Caco-2 (cell line): ENCODE data around the gene CEL. TPM values are rescaled to one million over a fixed set of nuclear protein-coding genes. Genes with fewer than 3 reads are reported as not detected.

Experiments used
- BruUV-seq: library from RNA; stranded (reverse); fragments of 400-500 nt; replicated peaks from 2 replicates; lab custom pipeline; 2021; lab: Mats Ljungman, UMichigan
- CTCF ChIA-PET: fragments of 300-600 bp; sonication (Branson Sonifier 250); formaldehyde crosslinking; loops from one replicate; lab custom pipeline; 2022; ENCODE audit warnings: antibody characterized with exemption; lab: Charles Lee
- POLR2A ChIA-PET: fragments of 300-600 bp; sonication (Branson Sonifier 250); formaldehyde crosslinking; loops from one replicate; lab custom pipeline; 2022; ENCODE audit warnings: antibody characterized with exemption; lab: Charles Lee
- DNase-seq, 2 experiments: peaks; one replicate each; pipeline versions ENCODE4 v3.0.0 to v3.0.0-alpha.2; 2020 to 2022
- H3K27me3 ChIP-seq: replicated peaks from 2 replicates; pipeline ENCODE4 v1.6.0; 2011; ENCODE audit warnings: low read length; ENCODE audit not compliant: control insufficient read depth, insufficient read depth
- H3K36me3 ChIP-seq: 2 replicates; pipeline ENCODE4 v1.5.1; 2011; ENCODE audit warnings: low read length; ENCODE audit not compliant: control insufficient read depth, insufficient read depth
- H3K4me1 ChIP-seq: fragments of 250-450 bp; sonication (Bioruptor Pico); 2 replicates; pipeline ENCODE4 v1.5.1; 2020; ENCODE audit warnings: mild to moderate bottlenecking
- H3K4me3 ChIP-seq: 2 replicates; pipeline ENCODE4 v1.5.1; 2011; ENCODE audit warnings: low read depth, mild to moderate bottlenecking, control low read depth, low read length
- H3K9me3 ChIP-seq: fragments of 250-450 bp; sonication (Bioruptor Pico); 2 replicates; pipeline ENCODE4 v1.5.1; 2020; ENCODE audit warnings: mild to moderate bottlenecking, moderate library complexity
- H3K27ac Mint-ChIP-seq: one replicate; pipeline ENCODE4 v1.8.0; 2022; ENCODE audit warnings: mixed read lengths; ENCODE audit not compliant: unreplicated experiment
- H3K27me3 Mint-ChIP-seq: one replicate; pipeline ENCODE4 v1.8.0; 2022; ENCODE audit warnings: mixed read lengths; ENCODE audit not compliant: insufficient read depth, unreplicated experiment
- H3K36me3 Mint-ChIP-seq: one replicate; pipeline ENCODE4 v1.8.0; 2022; ENCODE audit warnings: mild to moderate bottlenecking, mixed read lengths; ENCODE audit not compliant: insufficient read depth, unreplicated experiment
- H3K4me1 Mint-ChIP-seq: one replicate; pipeline ENCODE4 v1.8.0; 2022; ENCODE audit warnings: low read depth, mixed read lengths; ENCODE audit not compliant: unreplicated experiment
- H3K4me3 Mint-ChIP-seq: one replicate; pipeline ENCODE4 v1.8.0; 2022; ENCODE audit warnings: mild to moderate bottlenecking, moderate library complexity, mixed read lengths; ENCODE audit not compliant: unreplicated experiment
- H3K9me3 Mint-ChIP-seq: one replicate; pipeline ENCODE4 v1.8.0; 2022; ENCODE audit warnings: mixed read lengths; ENCODE audit not compliant: unreplicated experiment
- CTCF ChIP-seq, 2 experiments: fragments of 200-600 bp in 1 of 2; IDR thresholded peaks; 1 replicate in 1 of 2; 2 replicates in 1 of 2; pipeline versions ENCODE4 v1.5.1 to v1.8.0; 2011 to 2022; ENCODE audit warnings: antibody characterized with exemption in 1 of 2, control low read depth in 1 of 2, inconsistent platforms in 1 of 2, low read depth in 1 of 2, low read length in 1 of 2, mild to moderate bottlenecking in 1 of 2, moderate library complexity in 1 of 2; ENCODE audit not compliant: insufficient read depth in 1 of 2, severe bottlenecking in 1 of 2, unreplicated experiment in 1 of 2
- intact Hi-C: fragments of 100-400 bp; cut with micrococcal nuclease; formaldehyde crosslinking; loops from one replicate; pipeline ENCODE4 v1.10.0; 2022; ENCODE audit not compliant: unreplicated experiment
- total RNA-seq: library from RNA; stranded (reverse); gene quantifications from 2 replicates; pipeline ENCODE4 v1.2.3, GENCODE V29; 2022

The CEL gene
- total RNA-seq, 1 experiment from 2014 or later: 2.0 TPM

GRCh38 chr9:133065070-133065388, 3.2 kb downstream of the CEL start:
- no peaks in the 10 kb centered on the region for H3K27me3 Mint-ChIP-seq
- no TSS peak for BruUV-seq
- POLR2A ChIA-PET: no interaction called here

GRCh38 chr9:133066181-133066983, 4.6 kb downstream of the CEL start:
- Mint-ChIP-seq H3K27me3 (no peaks in the 10 kb centered on the region), H3K27ac (no peak overlapping the region), H3K36me3 (peaks cover 11% of the 10 kb centered on the region), H3K4me1 (peaks cover under 1% of the 10 kb centered on the region), H3K9me3 (no peaks in the 10 kb centered on the region), H3K4me3 (no peak overlapping the region)
- TF ChIP-seq CTCF (IDR thresholded peaks at IDR 0.05; ENCODE audit: insufficient read depth in 1 of 2, low read depth in 1 of 2, low read length in 1 of 2, severe bottlenecking in 1 of 2, unreplicated experiment in 1 of 2): no peak
- intact Hi-C loops: no loop called here
- Histone ChIP-seq H3K4me1 (peaks cover 2% of the 10 kb centered on the region; the same call in 1 of the 2 replicates), H3K9me3 (no peaks in the 10 kb centered on the region), H3K36me3 (no peaks in the 10 kb centered on the region), H3K27me3 (no peaks in the 10 kb centered on the region), H3K4me3 (no peak overlapping the region)
- no peak for DNase-seq
- POLR2A ChIA-PET: no interaction called here
- BruUV-seq: no TSS peak
- CTCF ChIA-PET: no interaction called here

More at GRCh38 chr9:133065070-133065388, 3.2 kb downstream of the CEL start:
- no peak for DNase-seq
- H3K36me3 Mint-ChIP-seq: peaks cover 16% of the 10 kb centered on the region
- H3K4me1 ChIP-seq: peaks cover 9% of the 10 kb centered on the region; the same call in 1 of the 2 replicates
- no peaks in the 10 kb centered on the region for H3K27me3 ChIP-seq
- no peaks in the 10 kb centered on the region for H3K9me3 ChIP-seq
- H3K27ac Mint-ChIP-seq: no peak overlapping the region
- peaks cover 7% of the 10 kb centered on the region for H3K4me1 Mint-ChIP-seq
- no peak for TF ChIP-seq CTCF (IDR thresholded peaks at IDR 0.05; ENCODE audit: insufficient read depth in 1 of 2, low read depth in 1 of 2, low read length in 1 of 2, severe bottlenecking in 1 of 2, unreplicated experiment in 1 of 2)
- no peaks in the 10 kb centered on the region for H3K9me3 Mint-ChIP-seq
- intact Hi-C loops: no loop called here
- H3K4me3 ChIP-seq: no peak overlapping the region
- no peak overlapping the region for H3K4me3 Mint-ChIP-seq
- CTCF ChIA-PET: interaction anchor here (0.7 kb wide), 1 partner anchor 96 kb away, joined by 13 read pairs; no protein-coding TSS in a partner anchor
- no peaks in the 10 kb centered on the region for H3K36me3 ChIP-seq

- no peak overlapping the region for H3K4me3 Mint-ChIP-seq
- ChIA-PET CTCF (no interaction called here), POLR2A (no interaction called here)
- no peak for TF ChIP-seq CTCF (IDR thresholded peaks at IDR 0.05; ENCODE audit: insufficient read depth in 1 of 2, low read depth in 1 of 2, low read length in 1 of 2, severe bottlenecking in 1 of 2, unreplicated experiment in 1 of 2)
- no peaks in the 10 kb centered on the region for H3K27me3 Mint-ChIP-seq
- intact Hi-C loops: no loop called here
- peaks cover 11% of the 10 kb centered on the region for H3K36me3 Mint-ChIP-seq
- H3K4me3 ChIP-seq: no peak overlapping the region
- no peaks in the 10 kb centered on the region for H3K27me3 ChIP-seq
- no peak for DNase-seq
- H3K27ac Mint-ChIP-seq: no peak overlapping the region
- H3K9me3 ChIP-seq: no peaks in the 10 kb centered on the region
- no TSS peak for BruUV-seq
- H3K36me3 ChIP-seq: no peaks in the 10 kb centered on the region
- H3K4me1 ChIP-seq: no peaks in the 10 kb centered on the region
- no peaks in the 10 kb centered on the region for H3K9me3 Mint-ChIP-seq
- H3K4me1 Mint-ChIP-seq: no peaks in the 10 kb centered on the region
These were observed 5.2 kb downstream of the CEL start for GRCh38 chr9:133067006-133067405.
